ENCODE data around the gene LRRC43. TPM values are rescaled to one million over a fixed set of nuclear protein-coding genes. Genes with fewer than 3 reads are reported as not detected.

Gene LRRC43
- total RNA-seq, 2 experiments from 2014 or later: not detected

DNA sequence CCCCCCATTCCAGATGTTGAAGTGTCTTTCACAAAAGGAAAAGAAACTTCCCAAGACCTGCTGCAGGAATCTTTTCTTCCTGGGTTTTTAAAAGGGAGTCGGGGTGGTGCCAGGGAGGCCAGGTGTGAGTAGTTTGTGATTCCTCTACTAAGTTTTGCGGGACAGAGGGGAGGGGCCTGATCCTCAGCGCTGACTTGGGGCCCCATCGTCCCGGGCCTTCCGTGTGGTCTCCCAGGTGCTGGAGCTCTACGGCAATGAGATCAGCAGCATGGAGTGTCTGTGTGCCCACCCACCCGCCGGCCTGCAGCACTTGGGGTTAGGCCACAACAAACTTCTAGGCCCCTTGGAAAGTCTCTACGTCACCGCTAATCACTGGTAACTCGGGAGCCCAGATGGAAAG lies 4.5 kb downstream of the LRRC43 start:
- ChIA-PET POLR2A (no interaction called here), CTCF (ENCODE audit: unreplicated experiment) (no interaction called here)
- no peaks in the 10 kb centered on the region for H3K79me2 ChIP-seq (ENCODE audit: insufficient read depth, low read depth, low read length)
- no peaks in the 10 kb centered on the region for H4K20me1 ChIP-seq (ENCODE audit: insufficient read depth, low read length)
- intact Hi-C loops (cut with micrococcal nuclease; ENCODE audit: unreplicated experiment): no loop called here
- H3K9me2 ChIP-seq (ENCODE audit: insufficient read depth, low read length): no peaks in the 10 kb centered on the region
- no peak overlapping the region for H3K4me3 ChIP-seq (ENCODE audit: low read depth, low read length, poor library complexity, severe bottlenecking)
- H3K27ac ChIP-seq (ENCODE audit: low read depth, low read length, poor library complexity, severe bottlenecking): no peak overlapping the region
- TF ChIP-seq EZH2phosphoT487 (IDR thresholded peaks at IDR 0.05; ENCODE audit: borderline replicate concordance, low read depth, low read length): no peak
- TF ChIP-seq, protein P1, sequence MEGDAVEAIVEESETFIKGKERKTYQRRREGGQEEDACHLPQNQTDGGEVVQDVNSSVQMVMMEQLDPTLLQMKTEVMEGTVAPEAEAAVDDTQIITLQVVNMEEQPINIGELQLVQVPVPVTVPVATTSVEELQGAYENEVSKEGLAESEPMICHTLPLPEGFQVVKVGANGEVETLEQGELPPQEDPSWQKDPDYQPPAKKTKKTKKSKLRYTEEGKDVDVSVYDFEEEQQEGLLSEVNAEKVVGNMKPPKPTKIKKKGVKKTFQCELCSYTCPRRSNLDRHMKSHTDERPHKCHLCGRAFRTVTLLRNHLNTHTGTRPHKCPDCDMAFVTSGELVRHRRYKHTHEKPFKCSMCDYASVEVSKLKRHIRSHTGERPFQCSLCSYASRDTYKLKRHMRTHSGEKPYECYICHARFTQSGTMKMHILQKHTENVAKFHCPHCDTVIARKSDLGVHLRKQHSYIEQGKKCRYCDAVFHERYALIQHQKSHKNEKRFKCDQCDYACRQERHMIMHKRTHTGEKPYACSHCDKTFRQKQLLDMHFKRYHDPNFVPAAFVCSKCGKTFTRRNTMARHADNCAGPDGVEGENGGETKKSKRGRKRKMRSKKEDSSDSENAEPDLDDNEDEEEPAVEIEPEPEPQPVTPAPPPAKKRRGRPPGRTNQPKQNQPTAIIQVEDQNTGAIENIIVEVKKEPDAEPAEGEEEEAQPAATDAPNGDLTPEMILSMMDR (conservative IDR thresholded peaks at IDR 0.05; ENCODE audit: low read length): no peak
- no peak overlapping the region for H3K4me2 ChIP-seq (ENCODE audit: low read length)
- no TSS peak for BruUV-seq (replicated peaks)
- no peaks in the 10 kb centered on the region for H3K4me1 ChIP-seq (ENCODE audit: insufficient read depth, low read length, poor library complexity, severe bottlenecking)
- no peaks in the 10 kb centered on the region for H3K9me3 ChIP-seq (ENCODE audit: low read length)
- no peaks in the 10 kb centered on the region for H3K36me3 ChIP-seq (ENCODE audit: insufficient read depth, low read length)
- DNase-seq (ENCODE audit: low spot score): no peak
- no peak overlapping the region for H2AFZ ChIP-seq (ENCODE audit: low read length)

- Histone ChIP-seq H3K27ac (ENCODE audit: low read depth, low read length, poor library complexity, severe bottlenecking) (no peak overlapping the region), H3K4me1 (ENCODE audit: insufficient read depth, low read length, poor library complexity, severe bottlenecking) (no peaks in the 10 kb centered on the region), H3K36me3 (ENCODE audit: insufficient read depth, low read length) (no peaks in the 10 kb centered on the region), H3K9me3 (ENCODE audit: low read length) (no peaks in the 10 kb centered on the region), H2AFZ (ENCODE audit: low read length) (no peak overlapping the region), H3K4me3 (ENCODE audit: low read depth, low read length, poor library complexity, severe bottlenecking) (no peak overlapping the region), H3K9me2 (ENCODE audit: insufficient read depth, low read length) (no peaks in the 10 kb centered on the region), H3K79me2 (ENCODE audit: insufficient read depth, low read depth, low read length) (no peaks in the 10 kb centered on the region), H4K20me1 (ENCODE audit: insufficient read depth, low read length) (no peaks in the 10 kb centered on the region), H3K4me2 (ENCODE audit: low read length) (no peak overlapping the region)
- ChIA-PET CTCF (ENCODE audit: unreplicated experiment) (no interaction called here), POLR2A (interaction anchor here (1.3 kb wide), 1 partner anchor 22 kb away, joined by 6 read pairs; no protein-coding TSS in a partner anchor)
- TF ChIP-seq, protein P1 (conservative IDR thresholded peaks at IDR 0.05; ENCODE audit: low read length): no peak
- TF ChIP-seq EZH2phosphoT487 (IDR thresholded peaks at IDR 0.05; ENCODE audit: borderline replicate concordance, low read depth, low read length): no peak
- no TSS peak for BruUV-seq (replicated peaks)
- DNase-seq (ENCODE audit: low spot score): no peak
- intact Hi-C loops (cut with micrococcal nuclease; ENCODE audit: unreplicated experiment): loop anchor here (5.0 kb wide), 3 partner anchors 38 to 273 kb away; partner anchors contain the start of gene CFAP251
Measured at GRCh38 chr12:122189626-122190475, 6.9 kb downstream of the LRRC43 start.

Data from OCI-LY7 (cell line).